SU-DHL-6 (cell line): ENCODE data around the gene ABR.

Experiments used
- CTCF ChIP-seq: fragments of 200-600 bp; sonication (generic); IDR thresholded peaks from one replicate; pipeline ENCODE4 v1.5.1; 2017; ENCODE audit warnings: antibody characterized with exemption, mild to moderate bottlenecking, low read length, moderate library complexity; ENCODE audit not compliant: insufficient read depth, poor library complexity, severe bottlenecking
- EZH2phosphoT487 ChIP-seq: fragments of 200-600 bp; sonication (generic), shearing (Covaris generic); conservative IDR thresholded peaks from 2 replicates; pipeline ENCODE4 v1.6.1; 2018; ENCODE audit warnings: mild to moderate bottlenecking, antibody characterized with exemption, low read length, moderate library complexity, mixed read lengths

- no peak for TF ChIP-seq CTCF
- TF ChIP-seq EZH2phosphoT487, result no peak
Measured at GRCh38 chr17:998111-998510, 181.7 kb downstream of the ABR start.
